Measurements from ENCODE around the gene SYTL3. TPM values are rescaled to one million over a fixed set of nuclear protein-coding genes. Genes with fewer than 3 reads are reported as not detected.

SYTL3 gene
- total and polyA plus RNA-seq, 10 of the 15 experiments (the other 5 are each of a cell fraction or from before 2014, with no cell fraction given), result 3.3 to 12.1 (median 6.9) TPM

DNA sequence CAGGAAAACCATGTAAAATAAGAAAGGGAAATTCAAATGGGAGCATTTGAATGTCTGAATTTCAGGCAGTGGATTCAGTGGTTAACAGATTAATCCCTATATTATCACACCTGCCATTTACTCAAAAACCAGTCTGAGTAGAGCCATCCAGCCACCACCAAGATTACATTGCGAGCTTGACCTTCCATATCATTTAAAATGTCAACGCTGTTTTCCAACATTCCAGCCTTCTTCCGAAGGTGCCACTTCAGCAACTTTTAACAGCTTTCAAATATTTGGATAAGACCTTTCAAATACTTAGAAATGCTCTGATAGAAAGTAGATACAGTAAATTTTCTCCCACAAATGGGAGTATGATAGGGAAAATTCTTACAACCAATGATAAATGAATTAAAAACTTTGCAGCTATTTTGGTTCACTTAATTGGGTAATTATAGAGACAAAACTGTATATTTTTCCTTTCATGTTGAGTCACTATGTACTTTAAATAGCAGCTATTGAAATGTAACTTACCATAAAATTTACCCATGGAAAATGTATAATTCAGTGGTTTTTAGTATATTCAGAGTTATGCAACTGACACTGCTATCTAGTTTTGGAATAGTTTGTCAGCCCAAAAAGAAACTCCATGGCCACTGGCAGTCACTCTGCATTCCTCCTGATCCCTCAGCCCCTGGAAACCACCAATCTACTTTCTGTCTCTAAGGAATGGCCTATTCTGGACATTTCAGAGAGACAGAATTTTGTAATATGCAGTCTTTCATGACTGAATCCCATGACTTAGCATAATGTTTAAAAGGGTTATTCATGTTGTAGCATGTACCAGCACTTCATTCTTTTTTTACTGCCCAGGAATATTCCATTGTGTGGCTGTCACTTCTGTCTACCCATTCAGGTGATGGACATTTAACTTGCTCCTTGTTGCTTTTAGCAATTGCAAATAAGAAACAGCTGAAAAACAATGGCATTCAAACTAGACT, 147.8 kb downstream of the SYTL3 start (continued):
- TF ChIP-seq, protein P1, sequence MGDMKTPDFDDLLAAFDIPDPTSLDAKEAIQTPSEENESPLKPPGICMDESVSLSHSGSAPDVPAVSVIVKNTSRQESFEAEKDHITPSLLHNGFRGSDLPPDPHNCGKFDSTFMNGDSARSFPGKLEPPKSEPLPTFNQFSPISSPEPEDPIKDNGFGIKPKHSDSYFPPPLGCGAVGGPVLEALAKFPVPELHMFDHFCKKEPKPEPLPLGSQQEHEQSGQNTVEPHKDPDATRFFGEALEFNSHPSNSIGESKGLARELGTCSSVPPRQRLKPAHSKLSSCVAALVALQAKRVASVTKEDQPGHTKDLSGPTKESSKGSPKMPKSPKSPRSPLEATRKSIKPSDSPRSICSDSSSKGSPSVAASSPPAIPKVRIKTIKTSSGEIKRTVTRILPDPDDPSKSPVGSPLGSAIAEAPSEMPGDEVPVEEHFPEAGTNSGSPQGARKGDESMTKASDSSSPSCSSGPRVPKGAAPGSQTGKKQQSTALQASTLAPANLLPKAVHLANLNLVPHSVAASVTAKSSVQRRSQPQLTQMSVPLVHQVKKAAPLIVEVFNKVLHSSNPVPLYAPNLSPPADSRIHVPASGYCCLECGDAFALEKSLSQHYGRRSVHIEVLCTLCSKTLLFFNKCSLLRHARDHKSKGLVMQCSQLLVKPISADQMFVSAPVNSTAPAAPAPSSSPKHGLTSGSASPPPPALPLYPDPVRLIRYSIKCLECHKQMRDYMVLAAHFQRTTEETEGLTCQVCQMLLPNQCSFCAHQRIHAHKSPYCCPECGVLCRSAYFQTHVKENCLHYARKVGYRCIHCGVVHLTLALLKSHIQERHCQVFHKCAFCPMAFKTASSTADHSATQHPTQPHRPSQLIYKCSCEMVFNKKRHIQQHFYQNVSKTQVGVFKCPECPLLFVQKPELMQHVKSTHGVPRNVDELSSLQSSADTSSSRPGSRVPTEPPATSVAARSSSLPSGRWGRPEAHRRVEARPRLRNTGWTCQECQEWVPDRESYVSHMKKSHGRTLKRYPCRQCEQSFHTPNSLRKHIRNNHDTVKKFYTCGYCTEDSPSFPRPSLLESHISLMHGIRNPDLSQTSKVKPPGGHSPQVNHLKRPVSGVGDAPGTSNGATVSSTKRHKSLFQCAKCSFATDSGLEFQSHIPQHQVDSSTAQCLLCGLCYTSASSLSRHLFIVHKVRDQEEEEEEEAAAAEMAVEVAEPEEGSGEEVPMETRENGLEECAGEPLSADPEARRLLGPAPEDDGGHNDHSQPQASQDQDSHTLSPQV (IDR thresholded peaks at IDR 0.05), result no peak
- TF ChIP-seq, protein P2, sequence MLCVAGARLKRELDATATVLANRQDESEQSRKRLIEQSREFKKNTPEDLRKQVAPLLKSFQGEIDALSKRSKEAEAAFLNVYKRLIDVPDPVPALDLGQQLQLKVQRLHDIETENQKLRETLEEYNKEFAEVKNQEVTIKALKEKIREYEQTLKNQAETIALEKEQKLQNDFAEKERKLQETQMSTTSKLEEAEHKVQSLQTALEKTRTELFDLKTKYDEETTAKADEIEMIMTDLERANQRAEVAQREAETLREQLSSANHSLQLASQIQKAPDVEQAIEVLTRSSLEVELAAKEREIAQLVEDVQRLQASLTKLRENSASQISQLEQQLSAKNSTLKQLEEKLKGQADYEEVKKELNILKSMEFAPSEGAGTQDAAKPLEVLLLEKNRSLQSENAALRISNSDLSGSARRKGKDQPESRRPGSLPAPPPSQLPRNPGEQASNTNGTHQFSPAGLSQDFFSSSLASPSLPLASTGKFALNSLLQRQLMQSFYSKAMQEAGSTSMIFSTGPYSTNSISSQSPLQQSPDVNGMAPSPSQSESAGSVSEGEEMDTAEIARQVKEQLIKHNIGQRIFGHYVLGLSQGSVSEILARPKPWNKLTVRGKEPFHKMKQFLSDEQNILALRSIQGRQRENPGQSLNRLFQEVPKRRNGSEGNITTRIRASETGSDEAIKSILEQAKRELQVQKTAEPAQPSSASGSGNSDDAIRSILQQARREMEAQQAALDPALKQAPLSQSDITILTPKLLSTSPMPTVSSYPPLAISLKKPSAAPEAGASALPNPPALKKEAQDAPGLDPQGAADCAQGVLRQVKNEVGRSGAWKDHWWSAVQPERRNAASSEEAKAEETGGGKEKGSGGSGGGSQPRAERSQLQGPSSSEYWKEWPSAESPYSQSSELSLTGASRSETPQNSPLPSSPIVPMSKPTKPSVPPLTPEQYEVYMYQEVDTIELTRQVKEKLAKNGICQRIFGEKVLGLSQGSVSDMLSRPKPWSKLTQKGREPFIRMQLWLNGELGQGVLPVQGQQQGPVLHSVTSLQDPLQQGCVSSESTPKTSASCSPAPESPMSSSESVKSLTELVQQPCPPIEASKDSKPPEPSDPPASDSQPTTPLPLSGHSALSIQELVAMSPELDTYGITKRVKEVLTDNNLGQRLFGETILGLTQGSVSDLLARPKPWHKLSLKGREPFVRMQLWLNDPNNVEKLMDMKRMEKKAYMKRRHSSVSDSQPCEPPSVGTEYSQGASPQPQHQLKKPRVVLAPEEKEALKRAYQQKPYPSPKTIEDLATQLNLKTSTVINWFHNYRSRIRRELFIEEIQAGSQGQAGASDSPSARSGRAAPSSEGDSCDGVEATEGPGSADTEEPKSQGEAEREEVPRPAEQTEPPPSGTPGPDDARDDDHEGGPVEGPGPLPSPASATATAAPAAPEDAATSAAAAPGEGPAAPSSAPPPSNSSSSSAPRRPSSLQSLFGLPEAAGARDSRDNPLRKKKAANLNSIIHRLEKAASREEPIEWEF (IDR thresholded peaks at IDR 0.05; ENCODE audit: insufficient replicate concordance, low read depth, low read length), result no peak
- TF ChIP-seq ATF7 (IDR thresholded peaks at IDR 0.05; ENCODE audit: low read depth) (no peak), RB1 (IDR thresholded peaks at IDR 0.05; ENCODE audit: borderline replicate concordance) (no peak)
- TF ChIP-seq, protein P3, sequence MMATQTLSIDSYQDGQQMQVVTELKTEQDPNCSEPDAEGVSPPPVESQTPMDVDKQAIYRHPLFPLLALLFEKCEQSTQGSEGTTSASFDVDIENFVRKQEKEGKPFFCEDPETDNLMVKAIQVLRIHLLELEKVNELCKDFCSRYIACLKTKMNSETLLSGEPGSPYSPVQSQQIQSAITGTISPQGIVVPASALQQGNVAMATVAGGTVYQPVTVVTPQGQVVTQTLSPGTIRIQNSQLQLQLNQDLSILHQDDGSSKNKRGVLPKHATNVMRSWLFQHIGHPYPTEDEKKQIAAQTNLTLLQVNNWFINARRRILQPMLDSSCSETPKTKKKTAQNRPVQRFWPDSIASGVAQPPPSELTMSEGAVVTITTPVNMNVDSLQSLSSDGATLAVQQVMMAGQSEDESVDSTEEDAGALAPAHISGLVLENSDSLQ (IDR thresholded peaks at IDR 0.05), result no peak

Measured in GM12878 (cell line).